Omental fat pad (tissue), 4 donors: ENCODE results near the gene KRT84. TPM values are rescaled to one million over a fixed set of nuclear protein-coding genes. Genes with fewer than 3 reads are reported as not detected.

Experiments
- ATAC-seq: fragments of 150-250 bp; one replicate; pipeline ENCODE4 v1.9.1; 2016; ENCODE audit warnings: mild to moderate bottlenecking, moderate library complexity; ENCODE audit not compliant: low FRiP score
- DNase-seq: peaks from one replicate; pipeline ENCODE4 v3.0.0-alpha.2; 2019; ENCODE audit warnings: low spot score
- total RNA-seq, 4 donors: library from RNA; depleted of rRNA; stranded (reverse); fragments of >200 nt; gene quantifications; one replicate each; pipeline ENCODE4 v1.1.0, GENCODE V29; 2016
- TF ChIP-seq, protein P1 (sequence below), 3 donors: fragments of 450-650 bp; IDR thresholded peaks; one replicate each; pipeline ENCODE4 v1.5.1; 2016 to 2017; ENCODE audit warnings: antibody characterized with exemption in 3 of 3, mild to moderate bottlenecking in 3 of 3, moderate library complexity in 2 of 3

The KRT84 gene
- total RNA-seq, 4 donors from 2014 or later: not detected

DNA sequence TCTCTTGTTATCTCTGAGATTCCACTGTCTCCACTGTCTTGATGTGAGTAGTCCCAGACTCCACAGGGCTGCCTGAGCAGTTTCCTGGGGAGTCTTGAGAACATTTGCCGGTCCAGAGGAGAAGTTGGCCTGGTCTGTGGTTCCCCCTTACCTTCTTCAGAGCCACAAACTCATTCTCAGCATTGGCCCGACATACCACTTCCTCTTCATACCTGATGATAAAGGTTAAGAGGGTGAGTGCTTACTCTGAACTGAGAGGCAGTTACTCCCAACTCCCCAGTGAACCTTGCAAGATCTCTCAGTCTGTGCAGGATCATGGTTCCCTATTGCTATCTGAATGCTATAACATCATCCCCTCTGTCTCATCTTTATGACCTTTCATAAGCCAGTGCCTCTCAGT lies 2.6 kb downstream of the KRT84 start:
- no peak for DNase-seq
- no peak for ATAC-seq
- TF ChIP-seq, protein P1, sequence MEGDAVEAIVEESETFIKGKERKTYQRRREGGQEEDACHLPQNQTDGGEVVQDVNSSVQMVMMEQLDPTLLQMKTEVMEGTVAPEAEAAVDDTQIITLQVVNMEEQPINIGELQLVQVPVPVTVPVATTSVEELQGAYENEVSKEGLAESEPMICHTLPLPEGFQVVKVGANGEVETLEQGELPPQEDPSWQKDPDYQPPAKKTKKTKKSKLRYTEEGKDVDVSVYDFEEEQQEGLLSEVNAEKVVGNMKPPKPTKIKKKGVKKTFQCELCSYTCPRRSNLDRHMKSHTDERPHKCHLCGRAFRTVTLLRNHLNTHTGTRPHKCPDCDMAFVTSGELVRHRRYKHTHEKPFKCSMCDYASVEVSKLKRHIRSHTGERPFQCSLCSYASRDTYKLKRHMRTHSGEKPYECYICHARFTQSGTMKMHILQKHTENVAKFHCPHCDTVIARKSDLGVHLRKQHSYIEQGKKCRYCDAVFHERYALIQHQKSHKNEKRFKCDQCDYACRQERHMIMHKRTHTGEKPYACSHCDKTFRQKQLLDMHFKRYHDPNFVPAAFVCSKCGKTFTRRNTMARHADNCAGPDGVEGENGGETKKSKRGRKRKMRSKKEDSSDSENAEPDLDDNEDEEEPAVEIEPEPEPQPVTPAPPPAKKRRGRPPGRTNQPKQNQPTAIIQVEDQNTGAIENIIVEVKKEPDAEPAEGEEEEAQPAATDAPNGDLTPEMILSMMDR (IDR thresholded peaks at IDR 0.05): no peak

- no peak for DNase-seq
- TF ChIP-seq, protein P1 (IDR thresholded peaks at IDR 0.05): no peak
- ATAC-seq: no peak
Observed at GRCh38 chr12:52381206-52381605, 4.2 kb downstream of the KRT84 start.

- TF ChIP-seq, protein P1 (IDR thresholded peaks at IDR 0.05): no peak
- DNase-seq (no peak), ATAC-seq (no peak)
Observed at GRCh38 chr12:52380271-52380694, 5.2 kb downstream of the KRT84 start.

GRCh38 chr12:52379536-52379935 lies 5.9 kb downstream of the KRT84 start:
- TF ChIP-seq, protein P1 (IDR thresholded peaks at IDR 0.05): no peak
- DNase-seq (no peak), ATAC-seq (no peak)

- DNase-seq: no peak
- ATAC-seq: no peak
- TF ChIP-seq, protein P1 (IDR thresholded peaks at IDR 0.05): no peak
Observed at GRCh38 chr12:52378091-52378490, 7.4 kb downstream of the KRT84 start.

GRCh38 chr12:52377266-52377665 lies 8.2 kb downstream of the KRT84 start:
- TF ChIP-seq, protein P1 (IDR thresholded peaks at IDR 0.05): no peak
- DNase-seq (no peak), ATAC-seq (no peak)

DNA sequence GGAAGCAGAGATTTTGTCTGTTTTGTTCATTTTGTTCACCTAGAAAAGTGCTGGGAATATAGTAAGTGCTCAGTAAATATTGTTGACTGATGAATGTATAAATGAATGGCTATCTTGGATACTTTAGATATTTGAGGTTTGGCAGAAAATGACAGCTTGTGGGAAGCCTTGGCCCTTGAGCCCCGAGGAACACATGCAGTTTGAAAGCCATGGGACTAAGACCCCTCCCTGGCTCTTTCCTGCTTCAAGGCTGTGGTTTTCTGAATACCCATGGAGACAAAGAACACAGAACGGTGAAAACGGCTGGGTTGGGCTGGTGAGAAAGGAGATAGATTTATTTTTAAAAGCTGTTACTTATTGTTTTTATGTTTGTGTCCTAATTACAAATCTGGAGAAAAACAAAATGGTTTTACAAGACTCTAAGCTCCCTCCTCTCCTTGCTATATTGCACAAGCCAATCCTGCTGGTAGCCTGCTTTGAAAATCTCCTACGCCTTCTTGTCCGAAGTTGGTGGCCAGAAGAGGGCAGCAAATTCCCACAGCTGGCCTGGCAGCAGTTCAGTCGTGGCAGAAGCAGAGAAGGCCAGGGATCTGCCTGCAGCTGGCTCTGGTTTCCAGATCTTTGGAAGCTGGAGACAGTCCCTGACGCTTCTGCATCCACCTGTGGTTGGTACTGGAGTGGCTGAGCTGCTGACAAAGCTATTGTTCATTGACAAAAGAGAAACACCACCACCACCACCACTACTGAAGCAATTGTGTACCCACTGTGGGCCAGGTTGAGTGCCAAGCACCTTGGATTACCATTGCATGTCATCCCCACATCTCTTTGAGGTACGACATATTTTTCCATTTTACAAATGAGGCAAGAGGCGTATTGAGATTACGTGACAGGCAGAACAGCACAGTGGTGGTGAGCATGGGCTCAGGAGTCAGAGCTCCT lies 13.0 kb downstream of the KRT84 start:
- TF ChIP-seq, protein P1 (IDR thresholded peaks at IDR 0.05): peak in 1 of 3 donors; percentile 43
- DNase-seq (peak; percentile 66), ATAC-seq (peak; percentile 74)
